GF-D8 (cell line): ENCODE results near the gene CD69.

ENCODE experiments used
- DNase-seq: peaks from one replicate; lab custom pipeline; 2025; lab: John Stamatoyannopoulos, UW

Gene CD69

DNA sequence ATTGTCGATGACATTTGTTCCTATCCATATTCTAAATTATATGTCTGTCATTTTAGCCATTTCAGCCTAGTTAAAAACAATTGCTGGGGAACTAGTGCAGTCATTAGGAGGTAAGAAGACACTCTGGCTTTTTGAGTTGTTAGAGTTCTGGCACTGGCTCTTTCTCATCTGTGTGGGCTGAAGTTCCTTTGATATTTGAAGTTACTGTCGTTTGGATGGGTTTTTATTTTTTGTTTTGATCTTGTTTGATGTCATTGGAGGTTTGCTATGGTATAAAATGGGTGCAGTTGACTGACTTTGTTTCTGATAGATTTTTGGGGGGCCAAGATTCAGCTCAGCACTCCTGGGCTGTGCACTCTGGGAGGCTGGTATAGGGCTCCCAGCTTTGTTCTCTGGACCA lies 20.7 kb upstream of the CD69 start:
- DNase-seq, result no peak

DNA sequence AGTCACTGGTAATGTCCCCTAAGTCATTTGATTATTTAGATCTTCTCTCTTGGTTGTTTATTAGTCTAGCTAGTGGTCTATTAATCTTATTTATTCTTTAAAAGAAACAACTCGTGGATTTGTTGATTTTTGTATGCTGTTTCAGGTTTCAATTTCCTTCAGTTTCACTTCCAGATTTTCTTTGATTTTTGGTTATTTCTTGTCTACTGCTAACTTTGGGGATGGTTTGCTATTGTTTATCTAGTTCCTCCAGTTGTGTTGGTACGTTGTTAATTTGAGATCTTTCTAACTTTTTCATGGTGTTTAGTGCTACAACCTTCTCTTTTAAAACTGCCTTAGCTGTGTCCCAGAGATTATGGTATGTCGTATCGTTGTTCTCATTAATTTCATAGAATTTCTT lies 18.5 kb upstream of the CD69 start:
- DNase-seq, result no peak

GRCh38 chr12:9776781-9777180 lies 16.1 kb upstream of the CD69 start:
- no peak for DNase-seq

DNA sequence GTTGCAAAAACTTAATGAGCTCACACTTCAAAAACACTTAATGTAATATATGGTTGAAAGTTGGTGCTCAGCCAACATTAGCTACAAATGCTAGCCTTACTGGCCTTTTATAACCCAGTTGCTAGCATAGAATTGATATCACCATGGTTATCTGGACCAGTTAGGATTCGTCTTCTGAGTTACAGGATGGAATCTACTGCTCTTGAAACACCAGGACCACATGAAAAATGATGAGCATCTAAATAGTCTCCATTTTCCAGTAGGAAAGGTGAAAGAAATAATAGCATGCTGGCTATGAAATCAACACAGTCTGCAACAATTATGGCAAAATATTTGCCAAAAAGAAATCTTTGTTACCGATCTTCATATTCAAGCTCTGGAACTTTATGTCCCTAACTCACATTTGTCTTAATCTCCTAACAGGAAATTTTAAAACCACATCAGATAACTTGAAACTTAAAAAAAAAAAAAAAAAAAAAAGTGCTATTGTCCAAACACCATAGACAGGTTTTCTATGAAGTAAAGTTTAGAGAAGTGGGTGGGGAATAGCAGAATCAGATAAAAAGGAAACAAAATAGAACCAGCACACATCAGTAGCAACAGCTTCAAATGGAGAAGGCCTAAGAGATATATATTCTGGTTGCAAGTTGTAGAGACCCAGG lies 12.6 kb upstream of the CD69 start:
- DNase-seq, result no peak

DNA sequence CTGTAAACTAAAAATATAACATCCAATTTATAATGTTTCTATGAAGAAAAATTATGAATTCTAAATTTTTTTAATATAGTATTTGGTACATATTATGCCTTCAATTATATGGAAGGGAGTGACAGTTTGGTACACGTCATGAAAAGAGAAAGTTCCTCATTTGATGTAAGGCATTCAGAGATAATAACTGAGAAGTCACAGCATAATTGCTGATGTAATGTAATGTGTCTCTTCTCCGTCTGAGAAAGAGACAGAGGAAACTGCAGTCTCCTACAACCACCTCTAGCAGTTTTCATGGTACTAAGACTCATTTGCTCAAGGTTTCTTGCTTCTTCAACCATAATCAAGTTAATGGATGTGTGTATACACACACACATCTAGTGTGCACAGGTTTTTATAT lies 2.3 kb upstream of the CD69 start:
- peak; percentile 43 for DNase-seq

- DNase-seq, result no peak
Observed at GRCh38 chr12:9762369-9762768, 1.7 kb upstream of the CD69 start.

DNA sequence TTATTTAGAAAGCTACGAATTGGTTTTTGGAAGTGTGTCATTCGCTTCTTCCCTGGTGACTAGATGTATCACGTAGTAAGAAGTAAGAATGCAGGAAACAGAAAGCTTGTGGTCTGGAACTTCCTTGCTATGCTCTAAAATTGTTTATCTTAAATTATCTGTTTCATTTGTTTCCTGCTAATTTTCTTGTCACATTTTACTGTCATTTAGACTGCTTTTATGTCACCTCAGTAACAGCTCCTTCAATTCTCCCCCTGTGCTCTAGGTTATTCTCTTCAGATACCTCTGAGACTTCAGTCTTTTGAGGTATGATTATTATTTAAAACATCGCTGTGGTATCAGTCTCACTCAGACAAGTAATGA lies 699 bp upstream of the CD69 start:
- no peak for DNase-seq

- no peak for DNase-seq
Observed at GRCh38 chr12:9760120-9760519, 581 bp downstream of the CD69 start.

DNA sequence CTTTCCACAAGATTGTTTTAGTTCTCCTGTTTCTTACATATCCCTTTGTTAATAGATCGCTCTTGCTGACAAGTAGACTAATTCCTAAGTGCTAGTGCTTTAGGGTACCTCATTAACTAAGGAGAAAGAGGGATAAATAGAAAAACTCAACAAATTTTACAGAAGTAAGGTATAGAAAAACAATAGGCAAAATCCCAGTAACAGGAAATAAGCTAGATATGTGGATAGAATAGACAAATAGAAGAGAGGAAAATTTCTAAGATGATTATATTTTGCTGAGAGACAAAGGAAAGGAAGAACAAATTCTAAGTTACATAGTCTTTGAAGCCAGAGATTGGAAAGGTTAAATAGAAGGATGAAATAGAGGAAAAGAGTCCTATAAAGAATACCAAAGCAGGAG lies 1.0 kb downstream of the CD69 start:
- no peak for DNase-seq

GRCh38 chr12:9758119-9758518 lies 2.6 kb downstream of the CD69 start:
- DNase-seq, result no peak

GRCh38 chr12:9757433-9758025 lies 3.2 kb downstream of the CD69 start:
- no peak for DNase-seq

GRCh38 chr12:9756706-9757105 lies 4.0 kb downstream of the CD69 start:
- DNase-seq, result no peak

- no peak for DNase-seq
Observed at GRCh38 chr12:9756170-9756569, 4.5 kb downstream of the CD69 start.

GRCh38 chr12:9755567-9755966 lies 5.1 kb downstream of the CD69 start:
- no peak for DNase-seq

DNA sequence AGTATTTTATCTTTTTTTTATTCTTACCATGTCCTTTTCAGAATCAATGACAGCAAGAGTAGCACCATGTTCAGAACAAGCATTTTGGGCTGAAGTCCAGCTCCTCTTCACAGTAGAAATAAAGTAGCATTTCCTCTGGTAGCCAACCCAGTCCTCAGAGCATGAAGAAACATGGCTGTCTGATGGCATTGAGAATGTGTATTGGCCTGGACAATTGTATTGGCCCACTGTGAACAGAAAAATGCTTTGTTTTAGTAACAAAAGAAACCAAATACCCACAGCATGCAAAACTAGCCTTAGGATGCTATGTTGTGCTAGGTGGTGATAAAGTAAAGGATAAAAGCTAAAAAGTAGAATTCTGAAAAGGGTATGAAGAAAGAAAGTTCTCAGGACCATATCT lies 5.7 kb downstream of the CD69 start:
- no peak for DNase-seq

GRCh38 chr12:9754099-9754927 lies 6.4 kb downstream of the CD69 start:
- DNase-seq, result no peak

- no peak for DNase-seq
Observed at GRCh38 chr12:9753498-9753897, 7.2 kb downstream of the CD69 start.

DNA sequence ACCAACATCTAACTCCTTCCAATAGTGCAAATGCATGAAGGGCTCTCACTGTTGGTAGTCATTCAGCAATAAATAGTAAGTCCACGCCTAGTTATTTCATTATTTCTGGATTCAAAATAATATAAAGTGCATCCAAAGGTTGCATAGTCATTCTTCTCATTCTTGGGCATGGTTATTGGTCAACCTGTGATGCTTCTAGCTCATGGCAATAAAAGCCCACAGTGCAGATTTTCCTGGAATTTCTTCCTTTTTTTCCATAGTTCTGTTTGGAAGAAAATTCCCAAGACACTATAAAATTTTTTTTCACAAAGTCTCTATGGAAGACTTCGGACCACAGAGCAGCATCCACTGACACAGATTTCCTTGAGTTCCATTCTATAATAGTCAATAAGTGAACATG lies 7.6 kb downstream of the CD69 start:
- no peak for DNase-seq

- DNase-seq, result no peak
Observed at GRCh38 chr12:9752145-9752933, 8.4 kb downstream of the CD69 start.

GRCh38 chr12:9751204-9752144 lies 9.2 kb downstream of the CD69 start:
- DNase-seq, result no peak
